Large intestine (tissue), 3 donors: ENCODE data around the gene CLEC4G. TPM values are rescaled to one million over a fixed set of nuclear protein-coding genes. Genes with fewer than 3 reads are reported as not detected.
"Not testable (repeated sequence)": the region's sequence is repeated elsewhere in the genome, so short reads cannot be mapped to it uniquely, and the experiment has no call there.

Source experiments
- DNase-seq, 2 donors: peaks; one replicate each; pipeline versions ENCODE4 v3.0.0 to v3.0.0-alpha.2; 2013
- H3K27ac ChIP-seq: one replicate; pipeline ENCODE4 v1.5.1; 2013; ENCODE audit warnings: low read length
- H3K27me3 ChIP-seq: 2 replicates; pipeline ENCODE4 v1.6.1; 2013; ENCODE audit warnings: low read length; ENCODE audit not compliant: control insufficient read depth, insufficient read depth
- H3K36me3 ChIP-seq: 2 replicates; pipeline ENCODE4 v1.6.1; 2013; ENCODE audit warnings: low read length; ENCODE audit not compliant: control insufficient read depth, insufficient read depth
- H3K4me1 ChIP-seq: one replicate; pipeline ENCODE4 v1.6.1; 2013; ENCODE audit warnings: low read length; ENCODE audit not compliant: control insufficient read depth, insufficient read depth
- H3K4me3 ChIP-seq: one replicate; pipeline ENCODE4 v1.5.1; 2013; ENCODE audit warnings: low read length
- H3K9me3 ChIP-seq: one replicate; pipeline ENCODE4 v1.6.1; 2013; ENCODE audit warnings: mild to moderate bottlenecking, low read depth, low read length, moderate library complexity; ENCODE audit not compliant: control insufficient read depth
- WGBS: methylation state at CpG from one replicate; pipeline ENCODE4 v1.1.5; 2013; ENCODE audit warnings: low lambda C conversion rate; ENCODE audit not compliant: insufficient coverage; 5-methylcytosine and 5-hydroxymethylcytosine counted together
- polyA plus RNA-seq: library from polyadenylated mRNA; unstranded; fragments of 120-200 nt; gene quantifications from one replicate; pipeline ENCODE4 v1.2.1, GENCODE V29; 2013

CLEC4G gene
- polyA plus RNA-seq, 1 donor, result 0.57 TPM

DNA sequence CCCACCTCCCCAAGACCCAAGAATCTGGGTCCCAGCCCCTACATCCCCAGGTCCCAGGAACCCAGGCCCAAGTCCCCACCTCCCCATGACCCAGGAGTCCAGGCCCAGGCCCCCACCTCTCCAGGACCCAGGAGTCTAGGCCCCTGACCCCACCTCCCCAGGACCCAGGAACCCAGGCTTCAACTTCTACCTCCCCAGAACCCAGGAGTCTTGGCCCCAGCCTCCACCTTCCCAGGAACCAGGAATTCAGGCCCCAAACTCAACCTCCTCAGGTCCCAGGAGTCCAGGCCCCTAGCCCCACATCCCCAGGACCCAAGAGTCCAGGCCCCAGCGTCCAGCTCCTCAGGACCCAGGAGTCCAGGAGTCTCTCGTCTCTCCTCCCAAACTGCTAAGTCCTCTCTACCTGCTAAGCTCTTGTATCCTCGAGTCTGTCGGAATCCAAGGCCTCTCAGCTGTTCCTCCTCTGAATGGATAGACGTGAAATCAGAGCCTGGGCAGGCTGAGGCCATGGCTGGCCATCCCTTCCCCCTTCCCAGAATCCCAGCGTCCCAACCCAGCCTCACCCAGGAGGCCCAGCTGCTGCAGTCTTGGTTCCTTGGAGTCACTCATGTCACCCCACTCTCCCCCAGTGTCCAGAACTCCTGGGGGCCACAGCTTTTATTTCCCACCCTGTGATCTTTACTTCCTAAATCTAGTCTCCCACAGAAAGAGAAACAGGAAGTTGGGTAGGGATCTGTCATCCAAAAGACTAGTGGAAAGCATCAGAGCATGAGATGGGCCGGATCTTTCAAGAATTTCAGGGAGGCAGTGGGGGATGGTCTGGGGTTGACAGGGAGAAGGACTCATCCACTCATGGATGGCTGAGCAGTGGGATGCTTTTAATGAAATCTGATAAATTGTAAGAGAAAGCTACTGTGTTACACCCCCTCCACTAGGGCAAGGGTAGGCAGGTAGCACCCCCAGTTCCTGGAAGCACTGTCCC is 15.3 kb upstream of the CLEC4G start, which contains the start of gene CD209:
TSS of gene CD209 (minus strand) at position 632 of the 982 bp plus-strand sequence. CDS start at position 609, 23 bp downstream.
- WGBS, result no CpG with 5 or more reads among the region's 7 CpGs

GRCh38 chr19:7746306-7746705 is 14.4 kb upstream of the CLEC4G start:
- not testable (repeated sequence) for H3K27me3 ChIP-seq, H3K36me3 ChIP-seq, H3K4me1 ChIP-seq, H3K4me3 ChIP-seq, DNase-seq, H3K9me3 ChIP-seq, H3K27ac ChIP-seq
- WGBS, result no CpG with 5 or more reads among the region's 4 CpGs

More for the DNA sequence above, 15.3 kb upstream of the CLEC4G start, which contains the start of gene CD209:
- Histone ChIP-seq H3K36me3 (no peaks in the 10 kb centered on the region), H3K27me3 (peaks cover 2% of the 10 kb centered on the region), H3K4me1 (no peaks in the 10 kb centered on the region), H3K9me3 (no peaks in the 10 kb centered on the region), H3K4me3 (peak within 1 kb of the TSS; percentile 4), H3K27ac (no peak within 1 kb of the TSS)
- DNase-seq, result no peak

- Histone ChIP-seq H3K4me1 (no peaks in the 10 kb centered on the region), H3K4me3 (no peak overlapping the region), H3K27me3 (no peaks in the 10 kb centered on the region), H3K36me3 (no peaks in the 10 kb centered on the region), H3K27ac (no peak overlapping the region), H3K9me3 (no peaks in the 10 kb centered on the region)
- no CpG with 5 or more reads among the region's 12 CpGs for WGBS
- no peak for DNase-seq
These were observed 13.2 kb upstream of the CLEC4G start for GRCh38 chr19:7744871-7745650.

GRCh38 chr19:7744199-7744786 is 12.4 kb upstream of the CLEC4G start:
- H3K9me3 ChIP-seq, result no peaks in the 10 kb centered on the region
- DNase-seq, result no peak
- no peaks in the 10 kb centered on the region for H3K4me1 ChIP-seq
- no peak overlapping the region for H3K4me3 ChIP-seq
- whole genome bisulfite sequencing, result no CpG with 5 or more reads among the region's 5 CpGs
- no peaks in the 10 kb centered on the region for H3K27me3 ChIP-seq
- no peaks in the 10 kb centered on the region for H3K36me3 ChIP-seq
- H3K27ac ChIP-seq, result no peak overlapping the region

DNA sequence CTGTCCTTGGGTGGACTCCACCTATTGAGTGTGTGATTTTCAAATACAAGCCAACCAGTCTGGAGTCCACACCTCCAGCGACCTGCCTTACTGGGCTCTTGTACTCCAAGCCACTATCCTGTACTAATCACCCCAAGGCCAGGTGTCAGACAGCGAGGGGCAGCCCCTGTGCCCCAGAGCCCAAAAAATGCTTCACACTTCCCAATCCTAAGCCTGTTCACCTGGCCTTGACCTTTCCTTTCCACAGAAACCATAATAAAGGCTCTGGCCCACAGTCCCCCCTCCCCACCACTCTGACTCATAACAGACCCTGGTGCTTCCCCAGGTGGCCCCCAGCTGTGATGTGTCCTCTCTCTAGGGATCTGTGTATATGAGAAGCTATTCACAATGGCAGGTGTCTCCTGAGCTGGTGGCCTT is 11.5 kb upstream of the CLEC4G start:
- H3K36me3 ChIP-seq, result no peaks in the 10 kb centered on the region
- H3K27ac ChIP-seq, result no peak overlapping the region
- H3K4me1 ChIP-seq, result no peaks in the 10 kb centered on the region
- H3K4me3 ChIP-seq, result no peak overlapping the region
- DNase-seq, result no peak
- no CpG with 5 or more reads among the region's 2 CpGs for WGBS
- H3K27me3 ChIP-seq, result no peaks in the 10 kb centered on the region
- no peaks in the 10 kb centered on the region for H3K9me3 ChIP-seq

- H3K27me3 ChIP-seq, result no peaks in the 10 kb centered on the region
- no peaks in the 10 kb centered on the region for H3K9me3 ChIP-seq
- no peaks in the 10 kb centered on the region for H3K4me1 ChIP-seq
- H3K27ac ChIP-seq, result no peak overlapping the region
- no peak for DNase-seq
- WGBS, result 100% methylated on average over 1 of the region's 11 CpGs
- H3K4me3 ChIP-seq, result no peak overlapping the region
- H3K36me3 ChIP-seq, result no peaks in the 10 kb centered on the region
These were observed 11.1 kb upstream of the CLEC4G start for GRCh38 chr19:7742991-7743390.

- Histone ChIP-seq H3K27me3 (no peaks in the 10 kb centered on the region), H3K27ac (no peak overlapping the region), H3K36me3 (no peaks in the 10 kb centered on the region), H3K4me3 (no peak overlapping the region), H3K4me1 (no peaks in the 10 kb centered on the region), H3K9me3 (no peaks in the 10 kb centered on the region)
- WGBS, result no CpG with 5 or more reads among the region's 2 CpGs
- DNase-seq, result no peak
These were observed 10.7 kb upstream of the CLEC4G start for GRCh38 chr19:7742575-7742974.

GRCh38 chr19:7740682-7741054 is 8.8 kb upstream of the CLEC4G start:
- H3K27me3 ChIP-seq, result peaks cover 3% of the 10 kb centered on the region
- H3K27ac ChIP-seq, result no peak overlapping the region
- H3K36me3 ChIP-seq, result no peaks in the 10 kb centered on the region
- no peak for DNase-seq
- 87% methylated on average over 4 of the region's 6 CpGs for WGBS
- no peaks in the 10 kb centered on the region for H3K4me1 ChIP-seq
- no peaks in the 10 kb centered on the region for H3K9me3 ChIP-seq
- H3K4me3 ChIP-seq, result no peak overlapping the region

DNA sequence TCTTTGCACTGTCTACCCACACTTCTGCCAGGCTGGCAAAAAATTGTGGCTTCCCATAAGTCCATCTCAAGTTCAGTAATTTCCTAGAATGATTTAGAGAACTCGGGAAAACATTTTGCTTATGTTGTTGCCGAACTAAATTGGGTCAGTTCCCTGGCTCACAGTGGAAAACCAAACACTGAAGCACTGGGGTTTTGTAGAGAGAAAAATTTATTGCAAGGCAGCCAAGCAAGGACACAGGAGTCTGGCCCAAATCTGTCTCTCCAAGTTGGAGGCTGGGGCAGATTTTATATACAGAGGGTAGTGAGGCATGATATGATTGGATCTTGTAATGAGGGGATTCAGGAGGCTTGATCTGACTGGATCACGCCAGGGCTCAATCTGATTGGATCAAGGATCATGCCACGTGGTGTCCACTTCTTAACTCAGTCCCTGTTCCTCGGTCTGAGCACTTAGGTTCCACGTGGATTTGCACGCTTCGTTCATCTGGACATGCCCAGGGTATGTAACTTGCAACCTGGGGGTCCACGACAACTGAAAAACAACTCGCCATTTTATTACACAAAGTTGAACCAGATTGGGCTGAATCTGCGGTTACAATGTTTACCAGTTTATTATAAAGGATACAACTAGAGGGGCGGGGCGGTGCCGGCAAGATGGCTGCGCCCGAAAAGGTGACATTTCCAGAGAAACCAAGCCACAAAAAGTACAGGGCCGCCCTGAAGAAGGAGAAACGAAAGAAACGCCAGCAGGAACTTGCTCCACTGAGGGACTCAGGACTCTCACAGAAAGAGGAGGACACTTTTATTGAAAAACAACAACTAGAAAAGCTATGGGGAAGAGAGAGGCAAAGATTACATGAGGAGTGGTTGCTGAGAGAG is 8.1 kb upstream of the CLEC4G start:
- no peaks in the 10 kb centered on the region for H3K36me3 ChIP-seq
- no peak for DNase-seq
- H3K4me1 ChIP-seq, result no peaks in the 10 kb centered on the region
- H3K9me3 ChIP-seq, result no peaks in the 10 kb centered on the region
- H3K27me3 ChIP-seq, result peaks cover 3% of the 10 kb centered on the region
- no peak overlapping the region for H3K27ac ChIP-seq
- H3K4me3 ChIP-seq, result no peak overlapping the region
- no CpG with 5 or more reads among the region's 19 CpGs for WGBS
